ENCODE measurements around the gene RRP1.

Gene RRP1

GRCh38 chr21:43745772-43746517 lies 43.4 kb upstream of the RRP1 start:
- no peak for TF ChIP-seq CTCF (conservative IDR thresholded peaks at IDR 0.05; ENCODE audit: low read depth, low read length)
- no peak for DNase-seq (ENCODE audit: low read depth)
- no peak overlapping the region for H3K4me3 ChIP-seq (ENCODE audit: low read depth, low read length)

DNA sequence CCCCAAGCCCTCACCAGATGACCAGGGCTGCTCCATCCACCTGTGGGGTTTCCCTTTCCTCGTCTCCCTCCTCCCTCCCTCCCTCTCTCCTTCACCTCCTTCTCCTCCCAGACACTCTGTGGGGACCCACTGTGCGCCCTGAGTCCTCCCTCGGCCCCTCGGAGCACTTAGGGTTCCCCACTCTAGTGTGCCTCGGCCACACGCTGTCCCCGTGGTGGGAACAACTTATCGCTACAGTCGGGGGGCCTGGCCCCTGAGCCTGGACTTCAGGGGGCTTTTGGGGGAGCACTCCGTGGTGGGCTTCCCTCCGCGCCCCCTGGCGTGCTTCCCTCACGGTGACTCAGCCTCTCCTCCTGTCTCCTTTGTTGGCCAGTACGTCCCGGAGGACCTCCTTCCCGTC lies 40.8 kb upstream of the RRP1 start:
- DNase-seq (ENCODE audit: low read depth): no peak
- TF ChIP-seq CTCF (conservative IDR thresholded peaks at IDR 0.05; ENCODE audit: low read depth, low read length): no peak
- no peak overlapping the region for H3K4me3 ChIP-seq (ENCODE audit: low read depth, low read length)

GRCh38 chr21:43749651-43750262 lies 39.6 kb upstream of the RRP1 start:
- TF ChIP-seq CTCF (conservative IDR thresholded peaks at IDR 0.05; ENCODE audit: low read depth, low read length): no peak
- no peak overlapping the region for H3K4me3 ChIP-seq (ENCODE audit: low read depth, low read length)
- no peak for DNase-seq (ENCODE audit: low read depth)

- no peak for TF ChIP-seq CTCF (conservative IDR thresholded peaks at IDR 0.05; ENCODE audit: low read depth, low read length)
- no peak for DNase-seq (ENCODE audit: low read depth)
- no peak overlapping the region for H3K4me3 ChIP-seq (ENCODE audit: low read depth, low read length)
Observed at GRCh38 chr21:43750339-43751033, 38.9 kb upstream of the RRP1 start.

DNA sequence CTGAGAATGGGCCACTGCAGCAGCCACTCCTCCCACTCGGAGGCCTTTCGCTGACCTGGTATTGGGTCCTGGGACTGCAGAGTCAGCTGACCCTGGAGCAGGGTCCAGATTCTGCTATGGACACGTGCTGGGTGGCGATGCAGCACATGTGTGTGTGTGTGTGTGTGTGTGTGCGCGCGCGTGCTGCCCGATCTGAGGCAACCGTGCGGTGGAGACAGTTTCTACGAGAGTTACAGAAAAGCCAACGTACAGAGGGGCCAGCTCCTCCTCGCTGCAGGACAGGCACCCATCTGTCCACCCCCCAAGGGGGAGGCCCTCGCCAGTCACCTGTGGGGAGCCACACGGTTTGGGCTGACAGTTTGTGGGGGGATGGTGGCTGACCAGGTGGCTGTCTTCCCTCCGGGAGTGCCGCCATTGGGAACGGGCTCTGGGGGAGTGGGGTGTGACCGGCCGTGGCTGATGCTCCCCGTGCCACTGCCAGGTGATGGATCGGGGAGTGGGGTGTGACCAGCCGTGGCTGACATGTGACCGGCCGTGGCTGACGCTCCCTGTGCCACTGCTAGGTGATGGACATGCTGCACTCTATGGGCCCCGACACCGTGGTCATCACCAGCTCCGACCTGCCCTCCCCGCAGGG lies 37.3 kb upstream of the RRP1 start:
- no peak overlapping the region for H3K4me3 ChIP-seq (ENCODE audit: low read depth, low read length)
- TF ChIP-seq CTCF (conservative IDR thresholded peaks at IDR 0.05; ENCODE audit: low read depth, low read length): no peak

DNA sequence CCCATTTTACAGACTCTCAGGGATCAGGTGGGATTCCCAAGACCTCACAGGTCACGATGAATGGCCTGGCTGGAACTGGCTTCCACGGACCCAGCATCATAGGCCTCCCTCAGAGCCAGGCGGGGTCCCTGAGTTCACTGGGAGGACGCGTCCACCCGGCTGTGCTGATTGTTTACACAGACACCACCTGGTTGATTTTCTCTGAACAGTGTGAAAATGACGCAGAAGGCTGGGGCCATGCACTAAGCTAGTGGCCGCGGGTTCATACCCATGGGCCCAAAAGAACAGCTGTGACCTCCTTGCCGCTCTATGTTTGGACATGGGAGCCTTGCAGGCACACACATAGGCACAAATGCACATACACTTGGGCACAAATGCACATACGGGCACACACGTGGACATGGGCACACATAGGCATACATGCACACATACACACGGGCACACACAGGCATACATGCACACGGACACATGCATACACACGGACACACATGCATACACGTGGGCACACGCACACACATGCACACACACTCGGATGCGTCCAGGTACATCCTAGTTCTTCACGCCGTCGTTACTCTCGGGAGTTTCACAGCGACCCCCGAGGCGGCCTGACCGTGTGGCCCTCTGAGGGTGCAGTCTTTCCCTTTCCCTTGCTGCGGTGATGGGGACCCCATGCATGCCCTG lies 36.5 kb upstream of the RRP1 start:
- TF ChIP-seq CTCF (conservative IDR thresholded peaks at IDR 0.05; ENCODE audit: low read depth, low read length): no peak
- peak; percentile 56 for DNase-seq (ENCODE audit: low read depth)
- no peak overlapping the region for H3K4me3 ChIP-seq (ENCODE audit: low read depth, low read length)

More for the DNA sequence above, 37.3 kb upstream of the RRP1 start:
- no peak for DNase-seq (ENCODE audit: low read depth)

Data from choroid plexus epithelial cell (primary cell).